ENCODE measurements around the gene TIAM2.

TIAM2 gene

DNA sequence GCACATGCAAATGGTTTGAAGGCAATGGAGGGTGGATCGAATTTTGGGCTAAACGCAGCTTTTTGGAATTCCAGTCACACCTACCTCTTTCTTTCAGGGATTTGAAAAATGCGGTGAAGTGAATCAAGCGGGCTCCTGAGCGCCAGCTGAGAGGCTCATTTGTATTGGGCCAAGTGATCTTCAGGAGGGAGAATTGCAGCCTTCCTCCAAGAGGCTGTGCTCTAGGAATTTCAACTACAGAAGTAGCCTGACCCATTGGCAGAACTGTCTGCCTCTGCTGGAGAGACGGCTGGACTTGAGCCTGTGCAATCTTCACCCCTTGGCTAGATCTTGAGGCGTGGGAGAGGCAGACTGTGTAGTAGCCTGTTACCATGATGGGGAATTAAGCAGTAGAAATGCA, 5.7 kb upstream of the TIAM2 start:
- Histone ChIP-seq H3F3A (ENCODE audit: insufficient read depth, low read length) (no peaks in the 10 kb centered on the region), H3K9me2 (ENCODE audit: low read depth, low read length) (no peaks in the 10 kb centered on the region), H3K79me2 (ENCODE audit: insufficient read depth, low read length) (no peaks in the 10 kb centered on the region), H3K4me3 (ENCODE audit: low read depth, low read length, poor library complexity, severe bottlenecking) (no peak overlapping the region), H3K4me2 (ENCODE audit: low read length) (no peak overlapping the region), H4K20me1 (ENCODE audit: insufficient read depth, low read length) (no peaks in the 10 kb centered on the region), H3K4me1 (ENCODE audit: insufficient read depth, low read length, severe bottlenecking) (no peaks in the 10 kb centered on the region), H2AFZ (ENCODE audit: low read length) (no peak overlapping the region), H3K9ac (ENCODE audit: low read length) (no peak overlapping the region), H3K9me3 (ENCODE audit: low read length) (no peaks in the 10 kb centered on the region), H3K27ac (ENCODE audit: low read depth, low read length, poor library complexity, severe bottlenecking) (no peak overlapping the region), H3K36me3 (ENCODE audit: insufficient read depth, low read length) (no peaks in the 10 kb centered on the region), H3K27me3 (ENCODE audit: insufficient read depth, low read length) (no peaks in the 10 kb centered on the region)
- TF ChIP-seq, protein P1, sequence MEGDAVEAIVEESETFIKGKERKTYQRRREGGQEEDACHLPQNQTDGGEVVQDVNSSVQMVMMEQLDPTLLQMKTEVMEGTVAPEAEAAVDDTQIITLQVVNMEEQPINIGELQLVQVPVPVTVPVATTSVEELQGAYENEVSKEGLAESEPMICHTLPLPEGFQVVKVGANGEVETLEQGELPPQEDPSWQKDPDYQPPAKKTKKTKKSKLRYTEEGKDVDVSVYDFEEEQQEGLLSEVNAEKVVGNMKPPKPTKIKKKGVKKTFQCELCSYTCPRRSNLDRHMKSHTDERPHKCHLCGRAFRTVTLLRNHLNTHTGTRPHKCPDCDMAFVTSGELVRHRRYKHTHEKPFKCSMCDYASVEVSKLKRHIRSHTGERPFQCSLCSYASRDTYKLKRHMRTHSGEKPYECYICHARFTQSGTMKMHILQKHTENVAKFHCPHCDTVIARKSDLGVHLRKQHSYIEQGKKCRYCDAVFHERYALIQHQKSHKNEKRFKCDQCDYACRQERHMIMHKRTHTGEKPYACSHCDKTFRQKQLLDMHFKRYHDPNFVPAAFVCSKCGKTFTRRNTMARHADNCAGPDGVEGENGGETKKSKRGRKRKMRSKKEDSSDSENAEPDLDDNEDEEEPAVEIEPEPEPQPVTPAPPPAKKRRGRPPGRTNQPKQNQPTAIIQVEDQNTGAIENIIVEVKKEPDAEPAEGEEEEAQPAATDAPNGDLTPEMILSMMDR (IDR thresholded peaks at IDR 0.05; ENCODE audit: low read length), result no peak
- no peak for TF ChIP-seq EZH2 (IDR thresholded peaks at IDR 0.05; ENCODE audit: borderline replicate concordance, low read length)

DNA sequence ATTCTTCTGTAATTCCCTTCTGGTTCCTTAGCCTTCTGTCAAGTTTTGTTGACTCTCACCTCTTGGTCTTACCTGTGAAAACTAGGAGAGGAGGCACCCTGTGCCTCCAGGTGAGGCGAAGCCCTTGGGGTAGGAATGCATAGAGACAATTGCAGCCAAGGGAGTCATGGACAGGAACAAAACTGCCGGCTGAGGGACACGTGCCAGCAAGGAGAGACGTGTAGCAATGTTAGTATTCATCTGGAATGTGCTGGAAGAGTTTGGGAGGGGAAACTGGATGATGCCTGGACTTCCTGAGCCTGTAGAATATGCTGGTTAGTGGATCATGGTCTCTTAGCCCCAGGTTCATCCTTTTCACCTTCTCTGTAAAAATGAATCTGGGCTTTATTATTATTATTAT, 3.9 kb upstream of the TIAM2 start:
- Histone ChIP-seq H3K4me1 (ENCODE audit: insufficient read depth, low read length, severe bottlenecking) (peaks cover 7% of the 10 kb centered on the region), H3K9me3 (ENCODE audit: low read length) (no peaks in the 10 kb centered on the region), H3K27ac (ENCODE audit: low read depth, low read length, poor library complexity, severe bottlenecking) (no peak overlapping the region), H2AFZ (ENCODE audit: low read length) (no peak overlapping the region), H3K9ac (ENCODE audit: low read length) (no peak overlapping the region), H3K9me2 (ENCODE audit: low read depth, low read length) (no peaks in the 10 kb centered on the region), H3F3A (ENCODE audit: insufficient read depth, low read length) (no peaks in the 10 kb centered on the region), H3K27me3 (ENCODE audit: insufficient read depth, low read length) (no peaks in the 10 kb centered on the region), H3K4me2 (ENCODE audit: low read length) (no peak overlapping the region), H4K20me1 (ENCODE audit: insufficient read depth, low read length) (no peaks in the 10 kb centered on the region), H3K36me3 (ENCODE audit: insufficient read depth, low read length) (no peaks in the 10 kb centered on the region), H3K79me2 (ENCODE audit: insufficient read depth, low read length) (no peaks in the 10 kb centered on the region), H3K4me3 (ENCODE audit: low read depth, low read length, poor library complexity, severe bottlenecking) (no peak overlapping the region)
- TF ChIP-seq, protein P1 (IDR thresholded peaks at IDR 0.05; ENCODE audit: low read length), result no peak
- TF ChIP-seq EZH2 (IDR thresholded peaks at IDR 0.05; ENCODE audit: borderline replicate concordance, low read length), result no peak

DNA sequence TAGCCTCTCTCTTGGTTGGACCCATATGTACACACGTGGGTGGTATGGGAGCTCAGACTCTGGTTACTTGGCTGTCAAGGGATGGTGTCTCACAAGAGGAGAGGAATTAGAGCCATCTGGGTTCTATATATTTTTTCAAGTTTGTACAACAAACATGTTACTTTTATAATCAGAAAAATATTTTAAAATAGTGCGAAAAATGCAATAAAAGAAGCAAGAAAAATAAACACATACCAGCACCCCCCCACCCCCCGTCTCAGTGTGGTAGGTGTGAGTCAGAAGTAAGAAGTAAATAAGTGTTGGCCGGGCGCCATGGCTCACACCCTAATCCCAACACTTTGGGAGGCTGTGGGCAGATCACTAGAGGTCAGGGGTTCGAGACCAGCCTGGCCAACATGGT, 2.1 kb upstream of the TIAM2 start:
- peaks cover 7% of the 10 kb centered on the region for H3K4me1 ChIP-seq (ENCODE audit: insufficient read depth, low read length, severe bottlenecking)
- no peaks in the 10 kb centered on the region for H3F3A ChIP-seq (ENCODE audit: insufficient read depth, low read length)
- no peaks in the 10 kb centered on the region for H3K9me3 ChIP-seq (ENCODE audit: low read length)
- no peak overlapping the region for H3K27ac ChIP-seq (ENCODE audit: low read depth, low read length, poor library complexity, severe bottlenecking)
- H3K4me2 ChIP-seq (ENCODE audit: low read length), result no peak overlapping the region
- H3K36me3 ChIP-seq (ENCODE audit: insufficient read depth, low read length), result no peaks in the 10 kb centered on the region
- H3K4me3 ChIP-seq (ENCODE audit: low read depth, low read length, poor library complexity, severe bottlenecking), result no peak overlapping the region
- TF ChIP-seq, protein P1 (IDR thresholded peaks at IDR 0.05; ENCODE audit: low read length), result no peak
- TF ChIP-seq EZH2 (IDR thresholded peaks at IDR 0.05; ENCODE audit: borderline replicate concordance, low read length), result no peak
- no peaks in the 10 kb centered on the region for H4K20me1 ChIP-seq (ENCODE audit: insufficient read depth, low read length)
- no peak overlapping the region for H3K9ac ChIP-seq (ENCODE audit: low read length)
- no peaks in the 10 kb centered on the region for H3K79me2 ChIP-seq (ENCODE audit: insufficient read depth, low read length)
- H3K27me3 ChIP-seq (ENCODE audit: insufficient read depth, low read length), result no peaks in the 10 kb centered on the region
- no peak overlapping the region for H2AFZ ChIP-seq (ENCODE audit: low read length)
- H3K9me2 ChIP-seq (ENCODE audit: low read depth, low read length), result no peaks in the 10 kb centered on the region

Measured in OCI-LY1 (cell line).